ENCODE data around the gene FGF8. TPM values are rescaled to one million over a fixed set of nuclear protein-coding genes. Genes with fewer than 3 reads are reported as not detected.

The FGF8 gene
- total and polyA plus RNA-seq, 2 of the 13 experiments (the other 11 are each of a cell fraction or from before 2014, with no cell fraction given): not detected

GRCh38 chr10:101779544-101780186 is 3.8 kb upstream of the FGF8 start:
- in situ Hi-C loops (cut with HindIII; ENCODE audit: extremely low pct_ligation_motif_present, low pct_unique_long_range_greater_than_20kb) (loop anchor here (5.0 kb wide), 2 partner anchors 177 to 567 kb away; no protein-coding TSS in a partner anchor), intact Hi-C loops (cut with micrococcal nuclease; ENCODE audit: unreplicated experiment) (loop anchor here (2.0 kb wide), 1 partner anchor 565 kb away; no protein-coding TSS in a partner anchor)
- POLR2A ChIA-PET: no interaction called here
- ATAC-seq (peak; percentile 43), DNase-seq (ENCODE audit: low spot score) (no peak), FAIRE-seq (no peak)
- Histone ChIP-seq H3K79me2 (ENCODE audit: insufficient read depth, low read length) (peaks cover 9% of the 10 kb centered on the region), H3K27ac (ENCODE audit: extremely low read length, insufficient read depth, low read length) (no peak overlapping the region), H3K4me1 (ENCODE audit: insufficient read depth, low read length) (peaks cover 58% of the 10 kb centered on the region), H3K36me3 (replicated peaks in 1 of 2; ENCODE audit: control insufficient read depth in 1 of 2, insufficient read depth in 2 of 2, low read length in 2 of 2) (no peaks in the 10 kb centered on the region; a peak in 1 of 5 replicates), H3K4me2 (ENCODE audit: low read depth, low read length) (peak overlapping the region; percentile 75), H3K27me3 (ENCODE audit: control insufficient read depth in 1 of 2, insufficient read depth in 2 of 2, low read length in 2 of 2) (peaks cover 5 to 12% of the 10 kb centered on the region in 2 experiments), H4K20me1 (ENCODE audit: insufficient read depth, low read length) (peaks cover 5% of the 10 kb centered on the region; the same call in 1 of the 2 replicates), H3K9ac (ENCODE audit: insufficient read depth, low read depth, low read length) (no peak overlapping the region), H3K9me3 (ENCODE audit: low read length) (no peaks in the 10 kb centered on the region), H3K4me3 (replicated peaks in 1 of 3; ENCODE audit: insufficient read depth in 1 of 3, low read depth in 2 of 3, low read length in 3 of 3) (peak overlapping the region in 2 of 3 experiments; percentile 31 to 76; a peak in 3 of 6 replicates), H2AFZ (ENCODE audit: low read length) (no peak overlapping the region)
- CTCF ChIA-PET (ENCODE audit: low intra/inter-chr PET ratio, low total read pairs): interaction anchor here (4.0 kb wide), 1 partner anchor 177 kb away, joined by 28 read pairs; no protein-coding TSS in a partner anchor
- no TSS peak for BruUV-seq (replicated peaks)
- 80% methylated on average over 33 of the region's 51 CpGs for WGBS (ENCODE audit: low lambda C conversion rate)
- TF ChIP-seq HNRNPUL1 (IDR thresholded peaks at IDR 0.05; ENCODE audit: low read depth, low read length) (no peak), ZNF280B (CRISPR knock-in tag; IDR thresholded peaks at IDR 0.05; ENCODE audit: borderline replicate concordance) (no peak), ZNF564 (CRISPR knock-in tag; IDR thresholded peaks at IDR 0.05) (no peak), ZBTB7B (CRISPR knock-in tag; IDR thresholded peaks at IDR 0.05) (peak; percentile 35; the same call in 1 of the 2 replicates), RXRB (CRISPR knock-in tag; IDR thresholded peaks at IDR 0.05; ENCODE audit: borderline replicate concordance) (no peak), ZFP91 (CRISPR knock-in tag; IDR thresholded peaks at IDR 0.05; ENCODE audit: borderline replicate concordance) (peak; percentile 28; the same call in 1 of the 2 replicates), ZNF446 (CRISPR knock-in tag; IDR thresholded peaks at IDR 0.05) (no peak), EEA1 (CRISPR knock-in tag; IDR thresholded peaks at IDR 0.05; ENCODE audit: borderline replicate concordance) (no peak), GPBP1L1 (CRISPR knock-in tag; IDR thresholded peaks at IDR 0.05) (no peak), DNMT3B (CRISPR knock-in tag; conservative IDR thresholded peaks at IDR 0.05) (no peak), RFX3 (CRISPR knock-in tag; IDR thresholded peaks at IDR 0.05) (no peak)
- TF ChIP-seq, protein P1, sequence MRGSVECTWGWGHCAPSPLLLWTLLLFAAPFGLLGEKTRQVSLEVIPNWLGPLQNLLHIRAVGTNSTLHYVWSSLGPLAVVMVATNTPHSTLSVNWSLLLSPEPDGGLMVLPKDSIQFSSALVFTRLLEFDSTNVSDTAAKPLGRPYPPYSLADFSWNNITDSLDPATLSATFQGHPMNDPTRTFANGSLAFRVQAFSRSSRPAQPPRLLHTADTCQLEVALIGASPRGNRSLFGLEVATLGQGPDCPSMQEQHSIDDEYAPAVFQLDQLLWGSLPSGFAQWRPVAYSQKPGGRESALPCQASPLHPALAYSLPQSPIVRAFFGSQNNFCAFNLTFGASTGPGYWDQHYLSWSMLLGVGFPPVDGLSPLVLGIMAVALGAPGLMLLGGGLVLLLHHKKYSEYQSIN (CRISPR knock-in tag; IDR thresholded peaks at IDR 0.05; ENCODE audit: borderline replicate concordance): no peak
- TF ChIP-seq, protein P2, sequence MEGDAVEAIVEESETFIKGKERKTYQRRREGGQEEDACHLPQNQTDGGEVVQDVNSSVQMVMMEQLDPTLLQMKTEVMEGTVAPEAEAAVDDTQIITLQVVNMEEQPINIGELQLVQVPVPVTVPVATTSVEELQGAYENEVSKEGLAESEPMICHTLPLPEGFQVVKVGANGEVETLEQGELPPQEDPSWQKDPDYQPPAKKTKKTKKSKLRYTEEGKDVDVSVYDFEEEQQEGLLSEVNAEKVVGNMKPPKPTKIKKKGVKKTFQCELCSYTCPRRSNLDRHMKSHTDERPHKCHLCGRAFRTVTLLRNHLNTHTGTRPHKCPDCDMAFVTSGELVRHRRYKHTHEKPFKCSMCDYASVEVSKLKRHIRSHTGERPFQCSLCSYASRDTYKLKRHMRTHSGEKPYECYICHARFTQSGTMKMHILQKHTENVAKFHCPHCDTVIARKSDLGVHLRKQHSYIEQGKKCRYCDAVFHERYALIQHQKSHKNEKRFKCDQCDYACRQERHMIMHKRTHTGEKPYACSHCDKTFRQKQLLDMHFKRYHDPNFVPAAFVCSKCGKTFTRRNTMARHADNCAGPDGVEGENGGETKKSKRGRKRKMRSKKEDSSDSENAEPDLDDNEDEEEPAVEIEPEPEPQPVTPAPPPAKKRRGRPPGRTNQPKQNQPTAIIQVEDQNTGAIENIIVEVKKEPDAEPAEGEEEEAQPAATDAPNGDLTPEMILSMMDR (CRISPR knock-in tag; IDR thresholded peaks at IDR 0.05): peak; percentile 77
- TF ChIP-seq, protein P3, sequence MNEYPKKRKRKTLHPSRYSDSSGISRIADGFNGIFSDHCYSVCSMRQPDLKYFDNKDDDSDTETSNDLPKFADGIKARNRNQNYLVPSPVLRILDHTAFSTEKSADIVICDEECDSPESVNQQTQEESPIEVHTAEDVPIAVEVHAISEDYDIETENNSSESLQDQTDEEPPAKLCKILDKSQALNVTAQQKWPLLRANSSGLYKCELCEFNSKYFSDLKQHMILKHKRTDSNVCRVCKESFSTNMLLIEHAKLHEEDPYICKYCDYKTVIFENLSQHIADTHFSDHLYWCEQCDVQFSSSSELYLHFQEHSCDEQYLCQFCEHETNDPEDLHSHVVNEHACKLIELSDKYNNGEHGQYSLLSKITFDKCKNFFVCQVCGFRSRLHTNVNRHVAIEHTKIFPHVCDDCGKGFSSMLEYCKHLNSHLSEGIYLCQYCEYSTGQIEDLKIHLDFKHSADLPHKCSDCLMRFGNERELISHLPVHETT (CRISPR knock-in tag; conservative IDR thresholded peaks at IDR 0.05): no peak
